Naive thymus-derived CD4-positive, alpha-beta T cell (primary cell): ENCODE measurements around the gene ZSCAN26. TPM values are rescaled to one million over a fixed set of nuclear protein-coding genes. Genes with fewer than 3 reads are reported as not detected.
A peak's percentile ranks its signal among the peaks of the same experiment; 100 is the strongest.

ENCODE experiments used
- ATAC-seq: fragments of 150-1000 bp; cut with Tn5 transposase; 2 replicates; pipeline ENCODE4 v1.10.0; 2021; ENCODE audit warnings: mild to moderate bottlenecking, moderate library complexity
- CTCF ChIA-PET: fragments of 350-600 bp; sonication (Branson Sonifier 250); formaldehyde crosslinking; loops from one replicate; lab custom pipeline; 2021; ENCODE audit warnings: antibody characterized with exemption; lab: Charles Lee
- POLR2A ChIA-PET: fragments of 350-600 bp; sonication (Branson Sonifier 250); formaldehyde crosslinking; loops from one replicate; lab custom pipeline; 2021; ENCODE audit warnings: antibody characterized with exemption, inconsistent platforms; lab: Charles Lee
- DNase-seq, 9 donors: peaks; one replicate each; pipeline versions ENCODE4 v3.0.0 to v3.0.0-alpha.2; 2020 to 2022; ENCODE audit warnings: mixed read lengths in 1 of 9
- H3K27ac ChIP-seq: one replicate; pipeline ENCODE4 v1.7.0; 2013; ENCODE audit warnings: mild to moderate bottlenecking, low read depth, low read length, moderate library complexity
- H3K27me3 ChIP-seq, 2 donors: one replicate each; pipeline ENCODE4 v1.7.0; 2013; ENCODE audit warnings: low read length in 2 of 2, mild to moderate bottlenecking in 2 of 2, moderate library complexity in 2 of 2; ENCODE audit not compliant: control insufficient read depth in 2 of 2, insufficient read depth in 2 of 2
- H3K36me3 ChIP-seq, 3 experiments: 1 replicate in 2 of 3; 2 replicates in 1 of 3; pipeline ENCODE4 v1.7.0; 2013; ENCODE audit warnings: low read length in 3 of 3, mild to moderate bottlenecking in 3 of 3, moderate library complexity in 1 of 3; ENCODE audit not compliant: insufficient read depth in 3 of 3, control insufficient read depth in 2 of 3
- H3K4me1 ChIP-seq, 2 donors: one replicate each; pipeline ENCODE4 v1.7.0; 2013; ENCODE audit warnings: low read length in 2 of 2, mild to moderate bottlenecking in 2 of 2, moderate library complexity in 1 of 2; ENCODE audit not compliant: control insufficient read depth in 2 of 2, insufficient read depth in 2 of 2
- H3K4me3 ChIP-seq: 2 replicates; pipeline ENCODE4 v1.7.0; 2013; ENCODE audit warnings: mild to moderate bottlenecking, low read length
- H3K9me3 ChIP-seq, 3 experiments: 1 replicate in 2 of 3; 2 replicates in 1 of 3; pipeline ENCODE4 v1.7.0; 2013; ENCODE audit warnings: low read length in 3 of 3; ENCODE audit not compliant: control insufficient read depth in 2 of 3
- H3K27ac Mint-ChIP-seq, 9 donors: one replicate each; pipeline ENCODE4 v1.8.0; 2020 to 2022; ENCODE audit warnings: mixed read lengths in 9 of 9, mild to moderate bottlenecking in 8 of 9, moderate library complexity in 5 of 9, inconsistent platforms in 2 of 9
- H3K27me3 Mint-ChIP-seq, 5 donors: one replicate each; pipeline ENCODE4 v1.8.0; 2021 to 2022; ENCODE audit warnings: mixed read lengths in 5 of 5, mild to moderate bottlenecking in 1 of 5
- H3K36me3 Mint-ChIP-seq, 5 donors: one replicate each; pipeline ENCODE4 v1.8.0; 2020 to 2022; ENCODE audit warnings: mixed read lengths in 5 of 5, mild to moderate bottlenecking in 3 of 5, inconsistent platforms in 1 of 5
- H3K4me1 Mint-ChIP-seq, 7 donors: one replicate each; pipeline ENCODE4 v1.8.0; 2020 to 2022; ENCODE audit warnings: mixed read lengths in 7 of 7, mild to moderate bottlenecking in 3 of 7, inconsistent platforms in 1 of 7
- H3K4me3 Mint-ChIP-seq, 10 donors: one replicate each; pipeline ENCODE4 v1.8.0; 2020 to 2022; ENCODE audit warnings: mild to moderate bottlenecking in 10 of 10, mixed read lengths in 10 of 10, moderate library complexity in 6 of 10, inconsistent platforms in 2 of 10
- H3K9me3 Mint-ChIP-seq, 11 donors: one replicate each; pipeline ENCODE4 v1.8.0; 2020 to 2022; ENCODE audit warnings: mixed read lengths in 11 of 11, mild to moderate bottlenecking in 4 of 11, inconsistent platforms in 1 of 11, moderate library complexity in 1 of 11
- intact Hi-C, 2 donors: fragments of 100-400 bp; cut with micrococcal nuclease; formaldehyde crosslinking; loops; one replicate each; pipeline ENCODE4 v1.15.1; 2023
- polyA plus RNA-seq, 2 donors: library from polyadenylated mRNA; unstranded; fragments of 300-500 nt; fragmentation: Illumina TruSeq; gene quantifications; one replicate each; pipeline ENCODE4 v1.2.3, GENCODE V29; 2021
- total RNA-seq, 6 experiments: library from RNA in 5 of 6; stranded (reverse) in 5 of 6; gene quantifications; 1 replicate in 5 of 6; 2 replicates in 1 of 6; pipeline ENCODE4 v1.2.3 and lab custom pipeline; 2021 to 2026

ZSCAN26 gene
- total and polyA plus RNA-seq, 7 experiments from 2014 or later: 8.0 to 27.8 (median 15.5) TPM

DNA sequence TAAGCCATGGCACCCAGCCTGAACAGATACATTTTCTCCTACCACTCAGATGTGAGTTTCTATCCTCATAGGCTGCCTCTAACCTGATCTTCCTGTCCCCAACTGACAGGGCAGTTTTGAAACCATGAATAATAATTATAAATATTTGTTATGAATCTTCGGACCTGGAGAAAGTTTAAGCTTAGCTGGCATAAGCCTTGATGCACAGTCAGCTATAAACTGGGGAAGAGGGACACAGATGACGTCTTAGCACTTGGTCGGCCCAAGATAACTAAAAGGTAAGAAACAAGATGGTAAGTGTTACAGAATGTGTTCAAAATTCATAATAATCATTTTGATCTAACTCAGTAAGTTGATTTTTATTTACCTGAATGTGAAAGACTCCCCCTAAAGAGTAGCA, 23.0 kb upstream of the ZSCAN26 start:
- no peak overlapping the region for H3K4me3 ChIP-seq
- intact Hi-C loops: no loop called here
- no peaks in the 10 kb centered on the region for H3K9me3 ChIP-seq
- no peak overlapping the region for H3K27ac ChIP-seq
- ChIA-PET POLR2A (no interaction called here), CTCF (no interaction called here)
- Mint-ChIP-seq H3K36me3 (peaks cover 13 to 49% (median 40%) of the 10 kb centered on the region in 5 donors), H3K4me1 (peaks cover 2 to 22% (median 15%) of the 10 kb centered on the region in 7 donors), H3K9me3 (no peaks in the 10 kb centered on the region), H3K27me3 (no peaks in the 10 kb centered on the region), H3K4me3 (no peak overlapping the region), H3K27ac (no peak overlapping the region)
- H3K4me1 ChIP-seq: no peaks in the 10 kb centered on the region
- ATAC-seq (no peak), DNase-seq (no peak)
- peaks cover 5 to 48% (median 9%) of the 10 kb centered on the region in 3 experiments for H3K36me3 ChIP-seq
- H3K27me3 ChIP-seq: no peaks in the 10 kb centered on the region

DNA sequence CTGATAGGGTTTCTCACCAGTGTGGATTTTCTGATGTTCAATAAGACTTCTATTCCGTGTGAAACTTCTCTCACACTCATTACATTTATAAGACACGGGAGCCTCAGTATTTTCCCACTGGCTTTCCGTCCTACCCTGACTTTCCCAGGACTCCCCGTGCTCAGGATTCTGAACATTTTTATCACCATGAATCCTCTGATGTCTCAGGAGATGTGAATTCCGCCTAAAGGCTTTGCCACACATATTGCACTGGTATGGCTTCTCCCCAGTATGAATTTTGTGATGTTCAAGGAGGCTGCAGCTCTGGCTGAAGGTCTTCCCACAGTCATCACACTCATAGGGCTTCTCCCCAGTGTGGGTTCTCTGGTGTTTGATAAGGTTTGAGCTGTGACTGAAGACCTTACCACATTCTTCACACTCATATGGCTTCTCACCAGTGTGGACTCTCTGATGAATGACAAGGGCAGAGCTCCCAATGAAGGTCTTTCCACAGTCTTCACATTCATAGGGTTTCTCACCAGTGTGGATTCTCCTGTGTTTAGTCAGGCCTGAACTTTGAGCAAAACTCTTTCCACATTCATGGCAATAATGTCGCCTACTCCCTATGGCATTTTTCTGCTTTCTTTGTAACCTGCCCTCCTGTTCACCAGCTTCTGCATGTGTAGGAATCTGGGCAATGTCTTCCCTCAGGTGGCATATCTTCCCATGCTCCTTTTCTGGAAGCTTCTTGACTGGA, 21.6 kb upstream of the ZSCAN26 start:
- Mint-ChIP-seq H3K27me3 (no peaks in the 10 kb centered on the region), H3K27ac (no peak overlapping the region)
- CTCF ChIA-PET: interaction anchor here (0.5 kb wide), 1 partner anchor 261 kb away, joined by 4 read pairs; no protein-coding TSS in a partner anchor

DNA sequence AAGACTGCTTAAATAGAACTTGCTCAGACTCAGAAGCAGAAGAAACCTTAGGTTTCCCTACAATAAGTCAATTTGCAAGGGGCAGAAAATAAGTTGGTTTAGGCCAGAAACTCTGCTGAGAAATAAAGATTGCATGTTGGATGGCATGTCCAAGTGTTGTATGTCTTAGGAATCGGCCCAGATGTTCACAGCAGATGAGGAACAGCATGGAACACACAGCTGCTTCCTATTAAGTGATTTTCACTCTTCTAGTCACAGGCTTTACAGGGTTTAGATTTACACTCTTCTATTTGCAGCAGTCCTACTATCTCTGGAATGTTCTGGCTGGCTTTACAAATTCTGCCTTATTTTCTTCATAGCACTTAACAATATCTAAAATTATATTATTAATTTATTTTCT, 18.0 kb upstream of the ZSCAN26 start:
- no peak overlapping the region for H3K27ac ChIP-seq
- H3K27me3 Mint-ChIP-seq: no peaks in the 10 kb centered on the region
- no peaks in the 10 kb centered on the region for H3K9me3 ChIP-seq
- H3K4me1 ChIP-seq: peaks cover 14 to 18% of the 10 kb centered on the region in 2 donors
- DNase-seq (no peak), ATAC-seq (no peak)
- peaks cover 17 to 44% (median 33%) of the 10 kb centered on the region in 5 donors for H3K36me3 Mint-ChIP-seq
- intact Hi-C loops: no loop called here
- ChIA-PET POLR2A (interaction anchor here (0.6 to 8.3 kb wide), 2 partner anchors 19 to 150 kb away, joined by 3 to 86 read pairs; partner anchors contain the start of gene ZSCAN26), CTCF (no interaction called here)
- H3K9me3 Mint-ChIP-seq: peaks cover 0 to 7% (median 0%) of the 10 kb centered on the region in 11 donors
- no peak overlapping the region for H3K4me3 ChIP-seq
- H3K27me3 ChIP-seq: no peaks in the 10 kb centered on the region
- peak overlapping the region in 1 of 9 donors; percentile 66 for H3K27ac Mint-ChIP-seq
- H3K4me1 Mint-ChIP-seq: peaks cover 23 to 61% (median 45%) of the 10 kb centered on the region in 7 donors
- H3K36me3 ChIP-seq: peaks cover 5 to 51% (median 9%) of the 10 kb centered on the region in 3 experiments
- H3K4me3 Mint-ChIP-seq: no peak overlapping the region

More for the DNA sequence above, 21.6 kb upstream of the ZSCAN26 start:
- POLR2A ChIA-PET: no interaction called here
- Mint-ChIP-seq H3K36me3 (peaks cover 13 to 49% (median 40%) of the 10 kb centered on the region in 5 donors), H3K9me3 (no peaks in the 10 kb centered on the region), H3K4me3 (no peak overlapping the region), H3K4me1 (peaks cover 12 to 36% (median 25%) of the 10 kb centered on the region in 7 donors)
- ATAC-seq (no peak), DNase-seq (no peak)
- Histone ChIP-seq H3K4me1 (peaks cover 0 to 4% of the 10 kb centered on the region in 2 donors), H3K4me3 (no peak overlapping the region), H3K9me3 (no peaks in the 10 kb centered on the region), H3K27me3 (no peaks in the 10 kb centered on the region), H3K27ac (no peak overlapping the region), H3K36me3 (peaks cover 5 to 48% (median 9%) of the 10 kb centered on the region in 3 experiments)
- intact Hi-C loops: no loop called here

DNA sequence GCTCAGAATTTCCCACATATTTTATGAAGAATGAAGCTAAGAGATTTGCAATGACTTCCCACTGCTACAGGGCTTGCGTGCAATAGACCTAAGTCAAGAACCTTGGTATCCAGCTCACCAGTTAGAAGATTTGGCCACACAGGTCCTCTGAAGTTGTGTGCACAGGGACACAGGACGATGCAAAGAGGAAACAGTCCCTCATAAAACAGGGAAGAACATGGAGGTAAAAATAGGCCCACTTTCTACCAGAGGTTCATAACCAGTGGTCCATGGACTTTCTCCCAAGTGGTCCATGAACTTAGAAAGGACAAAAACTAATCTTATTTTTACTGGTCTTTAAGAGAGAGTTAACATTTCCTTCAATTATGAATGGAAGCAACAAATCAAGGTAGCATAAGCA, 16.2 kb upstream of the ZSCAN26 start:
- peak overlapping the region; percentile 75 to 99 (median 86) for H3K4me3 Mint-ChIP-seq
- H3K4me1 ChIP-seq: peaks cover 14 to 18% of the 10 kb centered on the region in 2 donors
- intact Hi-C loops: loop anchor here in 1 of 2 donors (5.0 kb wide), 1 partner anchor 87 kb away; the partner anchor contains the start of gene ZSCAN31
- DNase-seq: no peak
- H3K27ac Mint-ChIP-seq: peak overlapping the region in 4 of 9 donors; percentile 51 to 61 (median 56)
- ChIA-PET POLR2A (interaction anchor here (1.0 to 8.3 kb wide), 2 partner anchors 17 to 109 kb away, joined by 7 to 86 read pairs; partner anchors contain the start of genes ZKSCAN8 and ZSCAN26), CTCF (interaction anchor here (0.6 to 0.8 kb wide), 2 partner anchors 16 to 110 kb away, joined by 3 to 6 read pairs; partner anchors contain the start of gene ZSCAN26)
- peaks cover 0 to 7% (median 0%) of the 10 kb centered on the region in 11 donors for H3K9me3 Mint-ChIP-seq
- H3K9me3 ChIP-seq: no peaks in the 10 kb centered on the region
- H3K27ac ChIP-seq: no peak overlapping the region
- H3K4me3 ChIP-seq: no peak overlapping the region
- H3K4me1 Mint-ChIP-seq: peaks cover 21 to 61% (median 45%) of the 10 kb centered on the region in 7 donors
- H3K27me3 Mint-ChIP-seq: peaks cover 0 to under 1% (median 0%) of the 10 kb centered on the region in 5 donors
- ATAC-seq: no peak
- H3K27me3 ChIP-seq: no peaks in the 10 kb centered on the region
- H3K36me3 ChIP-seq: peaks cover 0 to 36% (median 9%) of the 10 kb centered on the region in 3 experiments
- peaks cover 9 to 25% (median 16%) of the 10 kb centered on the region in 5 donors for H3K36me3 Mint-ChIP-seq

DNA sequence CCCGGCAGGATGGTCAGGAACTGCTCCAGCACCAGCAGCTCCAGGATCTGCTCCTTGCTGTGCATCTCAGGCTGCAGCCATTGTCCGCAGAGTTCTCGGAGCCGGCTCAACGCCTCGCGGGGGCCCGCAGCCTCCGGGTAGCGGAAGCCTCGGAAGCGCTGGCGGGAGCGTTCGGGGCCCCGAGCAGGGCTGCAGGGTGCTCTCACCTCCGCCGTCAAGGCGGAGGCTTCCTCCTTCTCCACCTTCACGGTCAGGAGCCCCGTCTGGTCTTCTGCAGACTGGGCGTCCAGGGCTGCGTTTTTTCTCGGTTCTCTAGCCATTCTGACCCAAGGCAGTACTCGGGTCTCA, 15.3 kb upstream of the ZSCAN26 start:
- intact Hi-C loops: loop anchor here (1.0 to 5.0 kb wide), 20 partner anchors 16 to 773 kb away; partner anchors contain the start of genes ZKSCAN8 (in 2 of the 2), ZNF165 (in 2 of the 2), ZSCAN23 (in 2 of the 2) and ZSCAN26 (in 2 of the 2)
- ATAC-seq (peak; percentile 72), DNase-seq (peak in 3 of 9 donors; percentile 15 to 55 (median 17))
- H3K36me3 ChIP-seq: peaks cover 0 to 27% (median 4%) of the 10 kb centered on the region in 3 experiments
- H3K4me3 ChIP-seq: peak overlapping the region; percentile 100
- CTCF ChIA-PET: interaction anchor here (1.0 to 1.2 kb wide), 3 partner anchors 16 to 104 kb away, joined by 3 to 7 read pairs (median 3); partner anchors contain the start of gene ZSCAN26
- H3K27me3 ChIP-seq: no peaks in the 10 kb centered on the region
- POLR2A ChIA-PET: interaction anchor here (0.6 to 8.3 kb wide), 8 partner anchors 16 to 171 kb away, joined by 3 to 86 read pairs (median 5); partner anchors contain the start of genes ZKSCAN3, ZKSCAN8 and ZSCAN26
- H3K4me1 ChIP-seq: peaks cover 14 to 18% of the 10 kb centered on the region in 2 donors
- Mint-ChIP-seq H3K36me3 (peaks cover 4 to 17% (median 10%) of the 10 kb centered on the region in 5 donors), H3K27ac (peak overlapping the region; percentile 85 to 98 (median 92)), H3K9me3 (peaks cover 0 to 7% (median 0%) of the 10 kb centered on the region in 11 donors), H3K4me1 (peaks cover 21 to 60% (median 44%) of the 10 kb centered on the region in 7 donors), H3K4me3 (peak overlapping the region; percentile 84 to 100 (median 98)), H3K27me3 (peaks cover 0 to 4% (median 0%) of the 10 kb centered on the region in 5 donors)
- H3K9me3 ChIP-seq: no peaks in the 10 kb centered on the region
- H3K27ac ChIP-seq: peak overlapping the region; percentile 55
